ENCODE results near the gene SNAI3.
A peak's percentile ranks its signal among the peaks of the same experiment; 100 is the strongest.

Gene SNAI3

DNA sequence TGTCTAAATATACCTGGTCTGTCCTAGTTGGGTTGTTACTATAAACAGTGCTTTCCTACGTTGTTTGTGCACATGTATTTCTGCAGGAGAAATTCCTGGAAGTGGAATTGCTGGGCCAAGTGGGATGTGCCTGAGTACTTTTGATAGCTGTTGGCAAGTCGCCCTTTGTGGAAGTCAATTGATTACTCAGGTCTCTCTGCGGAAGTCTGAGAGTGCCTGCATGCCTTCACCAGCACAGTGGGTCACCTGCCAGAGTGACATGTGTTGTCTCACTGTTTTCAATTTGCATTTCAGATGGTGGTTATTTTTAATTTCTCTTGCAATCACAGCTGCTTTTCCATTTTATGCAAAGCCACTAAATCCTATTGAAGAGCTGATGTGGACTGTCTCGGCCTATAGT, 21.2 kb downstream of the SNAI3 start:
- ATAC-seq = no peak

DNA sequence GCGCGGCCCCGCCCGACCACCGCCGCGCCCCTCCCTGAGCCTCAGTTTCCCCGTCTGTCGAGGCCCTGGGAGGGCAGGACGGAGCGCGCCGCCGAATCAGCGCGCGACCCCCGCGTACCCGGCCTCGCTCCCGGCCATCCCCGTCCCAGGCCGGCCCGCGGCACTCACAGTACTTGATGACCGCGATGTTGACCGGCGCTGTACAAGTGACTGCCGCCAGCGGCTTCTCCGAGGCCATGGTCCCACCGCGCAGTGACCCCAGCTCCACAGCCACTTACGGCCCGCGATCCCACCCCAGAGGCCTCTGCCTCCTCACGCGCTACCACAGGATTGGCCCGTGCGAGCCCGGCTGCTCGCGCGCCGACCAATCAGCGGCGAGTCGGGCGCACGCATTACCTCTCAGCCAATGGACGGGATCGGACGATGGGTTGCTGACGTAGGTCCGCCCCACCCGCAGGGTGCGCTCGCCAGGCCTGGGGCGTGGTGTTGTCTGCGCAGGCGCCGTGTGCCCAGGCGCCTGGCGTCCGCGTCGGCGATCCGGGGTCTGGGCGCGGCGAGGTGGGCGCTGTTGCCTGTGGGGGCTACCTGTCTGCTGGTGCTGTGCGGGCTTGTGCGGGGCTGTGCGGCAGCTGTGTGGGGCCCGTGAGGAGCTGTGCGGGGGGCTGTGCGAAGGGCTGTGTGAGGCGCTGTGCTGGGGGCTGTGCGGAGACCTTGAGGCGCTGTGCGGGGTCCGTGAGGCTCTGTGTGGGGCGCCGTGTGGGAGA, 23.3 kb downstream of the SNAI3 start, which contains the start of gene MVD:
Gene MVD (minus strand): TSS at position 249 of the 764 bp plus-strand sequence. CDS start 11 bp downstream, at position 238.
- peak; percentile 100 for ATAC-seq

DNA sequence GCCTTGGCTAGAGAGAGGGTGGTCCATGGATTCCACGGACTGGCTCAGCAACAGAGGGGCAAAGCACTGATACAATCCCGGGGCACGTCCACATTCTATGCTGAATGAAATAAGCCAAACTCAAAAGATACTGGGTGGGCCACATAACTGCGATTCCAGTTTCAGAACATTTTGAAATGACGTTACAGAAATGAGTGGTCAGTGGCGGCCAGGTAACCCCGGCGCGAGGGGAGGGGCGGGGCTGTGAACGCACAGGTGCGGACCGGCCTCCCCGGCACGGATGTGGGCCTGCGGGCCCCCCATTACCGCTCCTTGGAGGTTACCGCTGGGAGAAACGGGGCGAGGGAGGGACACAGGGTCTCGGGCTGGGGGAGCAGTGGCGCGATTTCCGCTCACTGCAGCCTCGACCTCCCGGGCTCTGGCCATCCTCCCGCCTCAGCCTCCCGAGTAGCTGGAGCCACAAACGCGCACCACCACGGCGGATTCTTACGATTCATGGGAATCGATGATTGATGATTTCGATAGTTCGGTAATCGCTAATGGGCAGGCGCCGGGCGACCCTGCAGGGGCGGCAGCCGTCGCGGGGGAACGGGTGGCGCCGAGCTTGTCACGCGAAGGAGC, 24.0 kb downstream of the SNAI3 start:
- peak in 1 of 2 donors; percentile 0 for ATAC-seq

DNA sequence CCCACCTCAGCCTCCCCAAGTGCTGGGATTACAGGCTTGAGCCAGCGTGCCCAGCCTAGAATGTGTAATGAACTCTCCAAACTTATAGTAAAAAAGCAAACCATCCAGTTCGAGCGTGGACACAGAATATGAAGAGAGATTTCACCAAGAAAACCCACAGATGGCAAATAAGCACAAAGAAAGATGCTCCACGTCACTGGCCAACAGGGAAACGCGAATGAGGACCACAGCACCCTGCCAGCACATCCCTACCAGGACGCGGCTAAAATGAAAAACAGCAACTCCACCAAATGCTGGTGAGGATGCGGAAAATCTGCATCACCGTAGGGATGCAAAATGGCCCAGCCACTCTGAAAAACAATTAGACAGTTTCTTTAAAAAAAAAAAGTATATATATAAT, 24.8 kb downstream of the SNAI3 start:
- ATAC-seq = no peak

DNA sequence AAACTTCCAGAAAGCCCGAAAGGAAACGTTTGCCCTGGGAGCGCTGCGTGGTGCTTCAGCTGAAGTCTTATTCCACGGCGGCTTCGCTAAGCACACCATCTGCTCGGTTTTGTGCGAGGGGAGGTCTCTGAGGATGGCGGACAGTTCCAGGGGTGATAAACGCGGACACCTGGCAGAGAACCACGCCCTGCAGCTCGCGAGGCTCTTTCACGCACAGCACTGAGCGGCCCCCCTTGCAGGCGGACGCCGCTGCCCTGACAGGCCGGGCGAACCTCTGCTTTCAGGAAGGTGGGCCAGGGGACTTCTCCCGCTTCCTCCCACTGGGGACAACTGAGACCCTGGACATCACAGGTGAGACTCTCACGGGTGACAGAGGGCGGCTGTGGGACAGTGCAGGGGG, 27.1 kb downstream of the SNAI3 start:
- no peak for ATAC-seq

DNA sequence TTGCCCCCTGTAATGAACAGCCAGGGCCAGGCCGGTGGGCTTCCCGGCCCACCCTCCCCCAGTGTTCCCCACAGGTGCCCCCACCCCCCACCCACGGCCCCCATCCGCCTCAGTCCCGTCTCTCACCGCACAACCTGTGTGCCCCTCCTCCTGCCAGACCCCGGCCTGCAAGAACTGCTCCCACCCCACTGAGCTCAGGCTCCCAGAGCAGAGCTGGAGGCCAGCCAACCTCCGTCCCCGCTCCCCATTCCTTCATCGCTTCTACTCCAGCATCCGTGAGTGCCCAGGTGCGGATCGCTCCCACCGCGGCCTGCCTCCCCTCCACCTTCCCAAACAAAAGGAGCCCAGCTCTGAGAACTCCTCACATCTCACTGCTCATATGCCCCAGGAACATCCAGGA, 27.6 kb downstream of the SNAI3 start:
- ATAC-seq = no peak

DNA sequence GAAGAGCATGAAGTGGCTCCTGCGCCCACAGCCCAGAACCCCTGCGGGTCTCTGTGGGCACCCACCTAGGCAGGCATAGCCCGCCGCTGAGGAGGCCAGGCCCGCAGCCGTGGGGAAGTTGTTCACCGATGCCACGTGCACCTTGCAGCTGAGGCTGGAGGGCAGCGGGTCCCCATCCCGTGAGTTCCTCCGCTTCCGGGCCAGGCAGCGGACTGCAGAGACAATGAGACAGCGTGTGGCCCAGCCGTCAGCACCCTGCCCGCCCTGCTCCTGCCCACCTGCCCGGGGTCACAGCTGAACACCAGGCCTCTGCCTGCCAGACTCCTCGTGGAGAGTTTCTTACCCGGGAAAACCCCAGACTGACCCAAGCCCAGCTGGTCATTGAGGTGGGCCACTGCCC, 28.9 kb downstream of the SNAI3 start:
- no peak for ATAC-seq

DNA sequence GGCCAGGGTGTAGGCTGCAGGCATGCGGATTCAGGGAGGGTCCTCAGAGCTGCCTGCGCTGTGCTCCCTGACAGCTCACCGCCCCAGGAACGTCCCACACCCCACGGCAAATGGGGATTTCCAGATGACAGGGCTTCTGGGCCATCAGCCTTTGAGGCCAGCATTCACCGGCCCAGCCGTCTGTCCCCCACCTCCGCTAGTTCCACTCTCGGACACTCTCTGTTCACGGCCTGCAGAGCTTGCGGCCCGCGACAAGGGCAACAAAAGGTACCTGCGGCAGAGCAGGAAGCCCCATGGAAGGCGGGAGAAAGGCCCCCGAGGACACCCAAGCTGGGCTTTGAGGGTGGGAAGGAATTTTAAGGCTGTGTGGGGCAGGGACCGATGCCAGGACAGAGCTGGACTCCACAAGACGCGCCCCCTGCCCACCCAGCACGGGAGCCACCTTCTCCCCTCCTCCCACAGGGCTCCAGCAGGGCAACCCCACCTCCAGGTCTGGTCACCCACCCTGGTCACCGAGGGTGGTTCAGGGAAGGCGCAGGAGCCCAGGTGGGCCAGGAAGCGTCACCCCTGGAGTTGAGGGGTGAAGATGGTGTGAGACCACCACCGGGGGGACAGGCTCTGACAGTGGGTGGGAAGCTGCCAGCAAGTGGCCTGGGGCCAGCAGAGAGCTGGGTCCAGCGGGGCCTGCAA, 29.9 kb downstream of the SNAI3 start:
- no peak for ATAC-seq

DNA sequence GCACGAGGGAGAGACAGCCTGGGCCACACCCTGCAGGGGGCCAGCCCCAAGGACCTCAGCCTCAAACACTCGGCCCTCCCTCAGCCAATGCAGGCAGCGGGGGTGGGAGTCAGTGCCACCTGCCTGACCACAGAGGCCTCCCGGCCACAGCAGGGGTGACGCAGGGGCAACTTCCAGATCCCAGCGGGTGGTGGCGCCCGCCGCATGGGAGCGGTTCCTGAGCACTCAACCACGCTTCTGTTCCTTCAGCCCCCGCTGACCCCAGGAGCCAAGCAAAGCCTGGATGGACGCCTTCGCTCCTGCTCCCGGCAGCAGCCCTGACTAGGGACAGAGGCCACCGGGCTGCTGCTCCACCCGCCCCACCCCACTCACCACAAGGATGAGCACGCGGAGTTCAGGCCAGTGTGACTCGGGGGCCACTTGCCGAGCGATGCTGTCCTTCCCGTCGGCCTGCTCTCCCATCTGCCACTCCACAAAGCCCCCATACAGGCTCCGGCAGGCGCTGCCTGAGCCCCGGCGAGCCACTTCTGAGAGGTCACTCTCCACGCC, 30.5 kb downstream of the SNAI3 start:
- no peak for ATAC-seq

DNA sequence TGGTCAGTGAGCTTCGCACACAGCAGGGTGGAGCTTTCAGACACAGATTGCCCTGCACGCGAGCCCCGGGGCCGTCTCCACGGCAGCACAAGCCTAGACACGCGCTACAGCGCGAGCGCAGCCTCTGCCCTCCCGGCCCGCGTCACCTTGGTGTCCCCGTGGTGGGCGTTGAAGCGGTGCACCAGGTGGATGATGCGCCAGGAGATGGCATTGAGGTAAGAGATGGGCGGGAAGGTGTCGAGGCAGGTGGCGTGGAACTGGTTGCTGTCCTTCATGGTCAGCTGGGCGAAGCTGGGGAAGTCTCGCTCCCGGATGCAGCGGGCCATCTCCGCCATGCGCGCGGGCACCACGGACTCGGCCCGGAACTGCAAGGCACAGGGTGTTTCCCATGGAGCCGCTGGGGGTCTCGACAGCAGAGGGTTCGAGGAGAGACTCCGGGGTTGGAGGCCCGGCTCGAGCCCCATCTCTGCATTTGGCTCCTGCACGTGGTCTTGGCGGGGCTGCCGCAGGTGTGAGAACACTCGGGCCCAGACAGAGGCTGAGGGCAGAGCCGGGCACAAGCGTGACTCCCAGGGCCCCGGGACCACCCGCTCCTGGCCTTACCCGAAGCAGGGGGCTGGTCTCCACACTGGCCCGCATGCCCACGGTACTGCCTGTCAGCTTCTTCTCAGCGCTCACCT, 31.1 kb downstream of the SNAI3 start:
- ATAC-seq = no peak

DNA sequence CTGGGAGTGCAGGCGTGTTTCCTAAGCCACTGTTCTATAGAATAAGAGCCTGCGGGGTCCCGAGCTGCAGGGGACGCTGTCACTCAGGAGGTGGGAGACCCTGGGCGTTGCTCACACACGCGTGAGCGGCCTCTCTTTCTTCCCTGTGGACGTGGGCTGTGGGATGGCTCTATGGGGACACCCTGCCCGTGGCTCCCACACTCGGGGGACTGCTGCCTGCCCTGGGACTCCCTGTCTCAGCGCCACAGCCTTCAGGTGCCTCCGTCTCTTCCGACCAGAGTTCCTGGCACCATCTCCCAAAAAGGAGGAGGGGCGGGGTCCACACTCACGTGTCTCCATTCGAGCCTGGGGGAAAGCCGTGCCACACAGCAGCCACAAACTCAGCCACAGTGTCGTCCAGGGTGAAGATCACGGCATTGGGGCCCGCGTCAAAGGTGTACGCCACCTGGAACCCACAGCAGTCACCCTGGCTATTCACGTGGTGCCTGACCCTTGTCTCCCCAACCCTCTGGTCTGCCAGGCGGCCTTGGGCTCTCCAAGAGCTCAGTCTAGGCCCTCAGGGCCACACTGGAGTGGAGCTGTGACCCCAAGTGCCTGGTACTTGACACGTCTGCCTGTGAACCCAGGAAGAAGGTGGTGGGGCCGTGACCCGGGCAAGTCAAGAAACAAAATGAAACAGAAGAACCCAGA, 31.8 kb downstream of the SNAI3 start:
- ATAC-seq = no peak

DNA sequence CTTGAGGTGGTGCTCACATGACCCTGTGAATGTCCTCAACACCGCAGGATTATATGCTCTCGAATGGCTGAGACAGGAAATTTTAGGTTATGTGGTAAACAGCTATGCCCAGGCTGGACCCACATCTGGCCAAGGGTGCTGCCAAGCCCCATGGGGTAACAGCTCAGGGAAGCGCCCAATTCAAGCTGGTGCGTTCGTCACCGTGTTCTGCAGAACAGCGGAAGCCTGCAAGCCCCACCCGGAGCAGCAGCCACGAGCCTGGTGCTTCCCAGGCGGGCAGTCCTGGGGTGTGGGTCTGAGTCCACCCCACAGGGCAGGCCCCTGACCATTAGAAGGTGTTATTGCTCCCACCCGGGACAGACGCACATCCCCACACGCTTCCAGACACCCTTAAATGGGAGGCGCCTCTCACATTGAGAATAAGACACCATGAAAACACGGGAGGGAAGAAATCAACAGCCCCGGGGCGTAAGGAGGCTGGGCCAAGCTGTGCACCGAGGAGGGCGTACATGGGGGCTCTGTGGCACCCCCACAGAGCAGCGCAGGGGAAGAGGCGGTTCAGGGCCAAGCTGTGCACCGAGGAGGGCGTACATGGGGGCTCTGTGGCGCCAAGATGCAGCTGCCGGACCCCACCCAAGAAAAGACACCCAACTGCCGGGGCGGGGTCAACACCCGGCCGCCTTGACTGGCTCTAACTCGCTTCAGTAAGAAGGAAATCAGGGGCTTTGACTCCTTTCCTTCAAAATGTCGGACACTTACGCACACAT, 32.5 kb downstream of the SNAI3 start:
- ATAC-seq = no peak

DNA sequence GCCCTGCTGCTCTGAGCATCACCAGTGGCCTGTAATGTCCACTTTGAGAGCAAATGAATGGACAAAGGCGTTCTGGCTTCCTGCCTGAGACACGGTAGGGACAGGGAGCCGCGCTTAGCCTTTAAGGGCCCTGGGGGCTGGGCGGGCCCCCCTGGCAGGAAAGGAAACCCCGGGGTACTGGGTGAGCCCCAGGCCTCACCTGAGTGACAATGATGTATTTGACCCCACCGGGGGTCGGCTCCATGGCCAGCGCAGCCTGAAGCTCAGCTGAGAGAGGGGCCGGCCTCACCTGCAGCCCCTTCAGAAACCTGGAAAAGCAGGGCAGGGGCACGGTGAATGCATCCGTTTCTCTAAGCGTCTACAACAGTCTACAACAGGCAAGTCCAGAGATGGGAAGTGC, 33.2 kb downstream of the SNAI3 start:
- ATAC-seq = no peak

DNA sequence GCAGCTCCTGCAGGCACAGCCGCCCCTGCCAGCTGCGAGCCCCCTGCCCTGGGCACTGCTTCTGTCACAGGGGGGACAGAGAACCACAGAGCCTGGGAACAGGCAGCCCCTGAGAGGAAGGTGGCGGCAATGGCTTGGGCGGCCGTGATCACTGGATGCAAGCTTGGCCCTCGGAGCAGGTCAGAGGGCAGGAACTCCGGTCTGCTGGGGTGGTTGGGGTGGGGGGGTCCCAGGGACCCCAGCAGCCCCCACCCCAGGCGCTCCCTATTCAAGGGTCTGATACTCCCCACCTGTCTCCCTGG, 33.6 kb downstream of the SNAI3 start:
- no peak for ATAC-seq

DNA sequence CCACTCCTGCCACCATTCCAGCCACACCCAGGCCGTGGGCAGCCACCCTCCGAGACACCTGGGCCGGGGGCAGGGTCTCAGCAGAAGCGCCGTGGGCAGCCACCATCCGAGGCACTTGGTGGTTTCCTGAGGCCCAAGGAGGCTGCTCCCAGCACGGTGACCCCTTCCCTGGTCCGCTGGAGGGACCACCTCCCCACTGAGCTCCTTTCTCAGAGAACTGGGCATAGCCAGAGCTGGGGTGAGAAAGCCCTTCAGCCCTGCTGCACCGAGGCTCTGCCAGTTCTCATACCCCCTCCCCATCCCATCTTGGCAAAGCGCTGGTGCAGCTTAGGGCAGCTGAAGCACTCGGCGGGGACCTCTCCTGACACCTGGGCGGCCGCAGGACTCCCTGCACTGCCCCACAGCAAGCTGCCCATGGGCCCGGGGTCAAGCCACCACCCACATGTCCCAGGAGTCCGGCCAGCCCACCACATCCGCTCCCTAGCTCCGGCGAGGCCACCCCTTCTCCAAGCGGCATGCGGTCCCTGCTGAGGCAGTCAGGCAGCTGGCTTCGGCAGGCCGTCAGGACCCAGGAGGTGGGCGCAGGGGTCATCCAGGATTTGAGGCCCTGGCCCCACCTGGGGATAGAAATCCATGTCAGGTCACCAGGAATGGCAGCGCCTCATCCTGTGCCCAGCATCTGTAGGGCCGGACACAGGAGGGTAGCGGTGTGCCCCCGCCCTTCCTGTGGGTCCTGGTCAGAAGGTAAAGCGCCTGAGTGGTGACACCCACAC, 34.1 kb downstream of the SNAI3 start:
- no peak for ATAC-seq

DNA sequence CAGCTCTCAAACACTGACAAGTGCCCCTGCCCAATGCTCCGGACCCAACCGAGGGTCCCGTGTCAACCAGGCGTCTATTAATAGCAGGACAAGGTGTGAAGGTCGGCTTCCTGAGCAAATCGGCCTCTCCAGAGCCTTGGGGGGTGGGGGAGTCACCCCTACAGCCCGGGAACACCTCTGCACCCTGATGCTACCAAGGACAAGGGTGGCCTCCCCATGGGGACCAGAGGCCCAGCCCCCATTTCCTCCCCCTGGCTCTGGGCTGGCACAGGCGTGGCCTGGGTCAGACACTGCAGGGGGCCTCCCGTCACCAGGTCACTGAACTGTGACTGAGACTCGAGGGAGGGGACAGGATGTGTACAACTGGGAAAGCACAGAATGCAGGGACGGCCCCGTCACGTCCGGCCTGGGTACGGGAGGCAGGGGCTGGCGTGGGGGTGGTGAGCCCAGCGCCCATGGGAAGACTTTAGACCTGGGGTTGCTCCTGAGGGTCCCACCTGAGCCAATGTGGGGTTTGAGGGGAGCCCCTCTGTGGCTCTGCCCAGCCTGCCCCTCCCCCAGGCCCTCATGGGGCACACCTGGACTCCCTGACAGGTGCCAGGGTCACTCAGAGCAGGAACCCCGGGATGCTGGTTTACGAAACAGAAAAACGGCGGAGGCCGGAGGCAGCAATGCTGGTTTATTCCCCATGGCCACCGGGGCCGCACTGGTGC, 34.9 kb downstream of the SNAI3 start:
- peak; percentile 87 to 88 for ATAC-seq

DNA sequence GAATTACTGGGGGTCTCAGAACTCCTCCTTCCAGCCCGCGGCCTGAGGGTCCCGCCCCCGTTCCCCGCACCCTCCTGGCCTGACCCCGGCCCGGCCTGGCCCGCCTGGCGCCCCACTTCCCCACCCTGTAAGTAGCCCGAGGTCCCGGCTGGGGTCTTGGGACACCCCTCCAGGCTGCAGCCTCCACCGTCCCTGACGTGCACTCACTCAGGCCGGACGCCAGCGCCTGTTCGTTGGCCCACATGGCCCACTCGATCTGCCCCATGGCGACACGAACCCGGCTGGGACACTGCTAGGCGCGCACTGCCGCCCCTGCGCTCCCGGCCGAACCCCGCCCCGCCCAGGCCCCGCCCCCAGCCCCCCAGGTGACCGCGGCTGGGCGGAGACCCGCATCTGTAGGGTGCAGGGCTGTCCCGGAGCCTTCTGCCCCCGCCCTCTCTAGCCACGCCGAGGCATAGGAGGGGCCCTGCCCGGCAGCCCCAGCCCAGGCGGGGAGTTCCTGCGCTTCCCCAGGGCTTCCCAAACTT, 35.5 kb downstream of the SNAI3 start, which contains the start of gene CYBA:
Gene CYBA (minus strand): TSS at position 305 of the 527 bp plus-strand sequence. CDS start 40 bp downstream, at position 265.
- peak; percentile 89 for ATAC-seq

DNA sequence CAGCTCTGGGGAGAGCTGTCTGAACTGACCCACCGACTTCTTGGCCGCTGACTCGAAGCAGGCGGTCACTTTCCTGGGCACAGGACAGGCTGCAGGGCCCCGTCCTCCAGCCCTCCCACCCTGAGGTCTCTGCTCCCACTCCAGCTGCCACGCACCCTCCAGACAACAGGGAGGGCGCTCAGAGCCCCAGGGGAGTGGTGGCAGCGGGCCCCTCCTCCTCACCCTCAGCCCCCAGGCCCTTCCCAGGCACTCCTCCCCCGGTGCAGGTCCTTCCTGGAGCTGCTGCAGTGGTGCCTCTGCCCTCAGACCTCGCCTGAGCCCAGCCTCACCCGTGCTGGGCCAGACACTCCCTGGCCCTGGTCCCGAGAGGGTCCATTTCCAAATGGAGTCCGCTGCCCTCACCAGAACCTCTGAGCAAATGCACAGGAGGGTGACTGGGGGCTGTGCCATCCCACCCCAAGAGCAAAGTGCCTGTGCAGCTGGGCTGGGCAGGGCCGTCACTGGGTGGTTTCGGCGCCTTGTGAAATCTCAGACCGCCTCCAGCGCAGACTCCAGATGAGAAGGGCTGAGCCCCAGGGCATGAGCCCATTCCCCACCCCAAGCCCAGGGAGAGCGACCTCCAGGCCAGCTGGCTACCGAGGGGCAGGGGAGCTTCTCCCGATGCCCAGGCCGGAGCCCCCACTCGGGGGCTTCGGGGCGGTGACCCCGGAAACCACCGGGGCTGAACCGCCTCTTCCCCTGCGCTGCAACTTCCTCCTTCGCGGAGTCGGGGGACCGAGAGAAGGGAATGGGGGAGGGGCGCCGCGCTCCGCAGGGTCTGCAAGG, 36.2 kb downstream of the SNAI3 start:
- no peak for ATAC-seq

Measured in activated CD4-positive, CD25-positive, alpha-beta regulatory T cell treated with anti-CD3 and anti-CD28 coated beads, Interleukin-2, amount 50 U/mL, for 24 hours (primary cell).